Epidermal melanocyte (primary cell): Measurements from ENCODE around the gene CAP1.
A peak's percentile ranks its signal among the peaks of the same experiment; 100 is the strongest.

Experiments
- DNase-seq: peaks from one replicate; pipeline ENCODE4 v3.0.0; 2011; ENCODE audit warnings: low spot score; ENCODE audit not compliant: insufficient read length

Gene CAP1

GRCh38 chr1:40095806-40096205 lies 55.3 kb downstream of the CAP1 start:
- DNase-seq: no peak

- no peak for DNase-seq
Measured at GRCh38 chr1:40096646-40096976, 56.1 kb downstream of the CAP1 start.

- DNase-seq: peak; percentile 66
Measured at GRCh38 chr1:40096977-40097782, 56.7 kb downstream of the CAP1 start, which contains the start of gene PPT1. Gene PPT1 (minus strand): TSS chr1:40097252. CDS start chr1:40097238, 14 bp downstream.

GRCh38 chr1:40102038-40102437 lies 61.5 kb downstream of the CAP1 start:
- no peak for DNase-seq

GRCh38 chr1:40102896-40103295 lies 62.4 kb downstream of the CAP1 start:
- no peak for DNase-seq

GRCh38 chr1:40105028-40105427 lies 64.5 kb downstream of the CAP1 start:
- no peak for DNase-seq

- DNase-seq: no peak
Measured at GRCh38 chr1:40107290-40107959, 66.9 kb downstream of the CAP1 start.

- no peak for DNase-seq
Measured at GRCh38 chr1:40110389-40110788, 69.9 kb downstream of the CAP1 start.

GRCh38 chr1:40114400-40114799 lies 73.9 kb downstream of the CAP1 start:
- no peak for DNase-seq

GRCh38 chr1:40120128-40120527 lies 79.6 kb downstream of the CAP1 start:
- DNase-seq: no peak
